GM12878 (cell line): ENCODE results near the gene TBX10. TPM values are rescaled to one million over a fixed set of nuclear protein-coding genes. Genes with fewer than 3 reads are reported as not detected.
A peak's percentile ranks its signal among the peaks of the same experiment; 100 is the strongest.

Source experiments
- ATAC-seq: fragments of 200-7000 bp; cut with Tn5 transposase; 3 replicates; pipeline ENCODE4 v1.9.1; 2020; ENCODE audit warnings: mild to moderate bottlenecking, moderate library complexity
- BruUV-seq: library from RNA; stranded (reverse); fragments of 400-500 nt; replicated peaks from 2 replicates; lab custom pipeline; 2021; lab: Mats Ljungman, UMichigan
- CTCF ChIA-PET: fragments of 300-600 bp; sonication (Branson Sonifier 250); formaldehyde crosslinking; extraction: SDS; loops from one replicate; lab custom pipeline; 2021; ENCODE audit warnings: inconsistent platforms; lab: Yijun Ruan, JAX
- POLR2A ChIA-PET: fragments of 350-600 bp; formaldehyde crosslinking; extraction: SDS; loops from one replicate; lab custom pipeline; 2021; ENCODE audit warnings: inconsistent platforms; lab: Charles Lee
- RAD21 ChIA-PET: fragments of 300-600 bp; sonication (Branson Sonifier 250); formaldehyde crosslinking; loops from one replicate; lab custom pipeline; 2023; ENCODE audit warnings: antibody characterized with exemption; ENCODE audit not compliant: unreplicated experiment; lab: Charles Lee
- SMC1A ChIA-PET: fragments of 300-600 bp; sonication (Branson Sonifier 250); formaldehyde crosslinking; loops from one replicate; lab custom pipeline; 2023; ENCODE audit not compliant: unreplicated experiment, uncharacterized antibody; lab: Charles Lee
- DNase-seq: peaks from one replicate; pipeline ENCODE4 v3.0.0-alpha.2; 2011; ENCODE audit warnings: low read depth, low spot score
- FAIRE-seq: peaks from 3 replicates; lab custom pipeline; 2011; peaks lifted over from hg19 to GRCh38; lab: Jason Lieb, UNC
- H2AFZ ChIP-seq: 2 replicates; pipeline ENCODE4 v1.6.0; 2011; ENCODE audit warnings: low read depth, low read length, control low read depth; ENCODE audit not compliant: control insufficient read depth
- H3K27ac ChIP-seq: 2 replicates; pipeline ENCODE4 v1.5.1; 2011; ENCODE audit warnings: control low read depth; ENCODE audit not compliant: control insufficient read depth, insufficient read depth
- H3K27me3 ChIP-seq, 2 experiments: replicated peaks in 1 of 2; 2 replicates each; pipeline versions ENCODE4 v1.6.0 to v1.6.1; 2011; ENCODE audit warnings: low read length in 1 of 2; ENCODE audit not compliant: control insufficient read depth in 2 of 2, insufficient read depth in 2 of 2
- H3K36me3 ChIP-seq, 2 experiments: 2 replicates each; pipeline ENCODE4 v1.5.1; 2011; ENCODE audit warnings: low read length in 1 of 2; ENCODE audit not compliant: control insufficient read depth in 2 of 2, insufficient read depth in 2 of 2
- H3K4me1 ChIP-seq: 2 replicates; pipeline ENCODE4 v1.6.1; 2011; ENCODE audit warnings: mild to moderate bottlenecking, low read length, moderate library complexity, mixed read lengths; ENCODE audit not compliant: control insufficient read depth, insufficient read depth
- H3K4me2 ChIP-seq: 2 replicates; pipeline ENCODE4 v1.6.0; 2011; ENCODE audit warnings: control low read depth; ENCODE audit not compliant: control insufficient read depth, insufficient read depth
- H3K4me3 ChIP-seq: fragments of 200-600 bp; sonication (generic); 2 replicates; pipeline ENCODE4 v1.5.1; 2016
- H3K79me2 ChIP-seq: 2 replicates; pipeline ENCODE4 v1.6.0; 2011; ENCODE audit warnings: low read length; ENCODE audit not compliant: control insufficient read depth, insufficient read depth
- H3K9ac ChIP-seq: 2 replicates; pipeline ENCODE4 v1.8.0; 2011; ENCODE audit warnings: low read length, control low read depth, mixed read lengths; ENCODE audit not compliant: control insufficient read depth, insufficient read depth
- H3K9me3 ChIP-seq: replicated peaks from 3 replicates; pipeline ENCODE4 v1.5.1; 2011; ENCODE audit warnings: mild to moderate bottlenecking, low read length; ENCODE audit not compliant: control insufficient read depth, insufficient read depth
- H4K20me1 ChIP-seq: 2 replicates; pipeline ENCODE4 v1.6.0; 2011; ENCODE audit not compliant: control insufficient read depth, insufficient read depth
- BCL11A ChIP-seq: IDR thresholded peaks from 2 replicates; pipeline ENCODE4 v1.6.1; 2011; ENCODE audit warnings: low read depth, low read length
- CEBPZ ChIP-seq: fragments of 150-350 bp; IDR thresholded peaks from 2 replicates; pipeline ENCODE4 v1.6.1; 2016; ENCODE audit warnings: low read depth, low read length
- CREB1 ChIP-seq: IDR thresholded peaks from 2 replicates; pipeline ENCODE4 v1.6.1; 2012; ENCODE audit warnings: low read depth, mild to moderate bottlenecking, inconsistent platforms
- CREM ChIP-seq: IDR thresholded peaks from 2 replicates; pipeline ENCODE4 v1.6.1; 2014; ENCODE audit warnings: antibody characterized with exemption, low read depth
- CTCF ChIP-seq, 3 experiments: IDR thresholded peaks in 2 of 3; conservative IDR thresholded peaks in 1 of 3; 2 replicates each; pipeline ENCODE4 v1.5.1; 2011; ENCODE audit warnings: low read depth in 3 of 3, low read length in 3 of 3, mild to moderate bottlenecking in 3 of 3, control low read depth in 2 of 3, moderate library complexity in 2 of 3, inconsistent platforms in 1 of 3, mixed read lengths in 1 of 3; ENCODE audit not compliant: control insufficient read depth in 2 of 3, insufficient read depth in 1 of 3; ENCODE audit errors: extremely low read depth in 1 of 3
- EED ChIP-seq: sonication (generic); IDR thresholded peaks from 2 replicates; pipeline ENCODE4 v1.6.1; 2016; ENCODE audit warnings: antibody characterized with exemption, low read depth
- EP300 ChIP-seq, 2 experiments: fragments of 150-350 bp in 1 of 2; IDR thresholded peaks; 2 replicates each; pipeline ENCODE4 v1.6.1; 2011 to 2012; ENCODE audit warnings: low read depth in 2 of 2, low read length in 2 of 2, borderline replicate concordance in 1 of 2, improper control_type of control experiment in 1 of 2, inconsistent platforms in 1 of 2; ENCODE audit not compliant: control insufficient read depth in 1 of 2
- FOXM1 ChIP-seq: IDR thresholded peaks from 2 replicates; pipeline ENCODE4 v1.6.1; 2012; ENCODE audit warnings: low read depth, mild to moderate bottlenecking, inconsistent platforms, low read length, moderate library complexity
- GATAD2B ChIP-seq: fragments of 450-650 bp; conservative IDR thresholded peaks from 2 replicates; pipeline ENCODE4 v1.6.1; 2017; ENCODE audit warnings: low read depth, mild to moderate bottlenecking, moderate library complexity
- IKZF1 ChIP-seq: fragments of 450-650 bp; conservative IDR thresholded peaks from 2 replicates; pipeline ENCODE4 v1.6.1; 2017; ENCODE audit warnings: antibody characterized with exemption, mild to moderate bottlenecking
- IKZF2 ChIP-seq, 2 experiments: fragments of 450-650 bp; IDR thresholded peaks; 2 replicates each; pipeline ENCODE4 v1.6.1; 2017; ENCODE audit warnings: mild to moderate bottlenecking in 2 of 2, moderate library complexity in 2 of 2
- MEF2B ChIP-seq: fragments of 450-650 bp; IDR thresholded peaks from 2 replicates; pipeline ENCODE4 v1.6.1; 2018; ENCODE audit warnings: mild to moderate bottlenecking, moderate library complexity; ENCODE audit not compliant: partially characterized antibody, poor library complexity, severe bottlenecking
- MTA3 ChIP-seq: IDR thresholded peaks from 2 replicates; pipeline ENCODE4 v1.6.1; 2012; ENCODE audit warnings: low read length, inconsistent platforms, borderline replicate concordance
- PAX5 ChIP-seq: IDR thresholded peaks from 2 replicates; pipeline ENCODE4 v1.6.1; 2011; ENCODE audit warnings: low read depth, low read length, borderline replicate concordance
- SIN3A ChIP-seq: IDR thresholded peaks from 2 replicates; pipeline ENCODE4 v1.6.1; 2012; ENCODE audit warnings: low read depth, low read length, improper control_type of control experiment
- SP1 ChIP-seq: IDR thresholded peaks from one replicate; pipeline ENCODE4 v1.6.1; 2011; ENCODE audit warnings: low read depth, low read length
- TCF7 ChIP-seq: IDR thresholded peaks from 2 replicates; pipeline ENCODE4 v1.6.1; 2014; ENCODE audit warnings: antibody characterized with exemption, borderline replicate concordance
- WGBS: methylation state at CpG from one replicate; pipeline ENCODE4 v1.1.6; 2016; ENCODE audit warnings: low lambda C conversion rate; ENCODE audit not compliant: insufficient replicate concordance, insufficient coverage; ENCODE audit errors: missing lambda C conversion rate; 5-methylcytosine and 5-hydroxymethylcytosine counted together
- in situ Hi-C: fragments of 300-500 bp; cut with MboI; formaldehyde crosslinking; loops from 9 replicates; pipeline ENCODE4 v1.14.3; 2018; ENCODE audit warnings: mixed read lengths
- intact Hi-C: fragments of 100-400 bp; cut with micrococcal nuclease; formaldehyde crosslinking; loops from one replicate; pipeline ENCODE4 v1.14.2; 2022; ENCODE audit not compliant: unreplicated experiment
- polyA plus RNA-seq, 11 experiments: library from polyadenylated mRNA; depleted of rRNA in 4 of 11; unstranded in 6 of 11; stranded (reverse) in 5 of 11; fragments of >200 nt; fragmentation: Nextera tagmentation in 4 of 11; fragmentation: Illumina TruSeq in 1 of 11; extraction: Ambion mirVana in 4 of 11; extraction: Trizol in 1 of 11; gene quantifications; 1 replicate in 1 of 11; 2 replicates in 10 of 11; pipeline versions ENCODE4 v1.2.1 to v1.2.3, GENCODE V29; 2011 to 2016; ENCODE audit warnings: inconsistent platforms in 2 of 11, missing spikeins in 2 of 11, low read depth in 1 of 11
- total RNA-seq, 4 experiments: library from RNA; depleted of rRNA in 3 of 4; stranded (reverse); fragments of >200 nt in 3 of 4; fragmentation: Illumina TruSeq in 1 of 4; extraction: Trizol in 1 of 4; gene quantifications; 2 replicates each; pipeline versions ENCODE4 v1.2.1 to v1.2.3, GENCODE V29; 2013 to 2021

TBX10 gene
- total and polyA plus RNA-seq, 10 of the 15 experiments (the other 5 are each of a cell fraction or from before 2014, with no cell fraction given) = 0.10 to 0.44 (median 0.20) TPM; not detected in 4

GRCh38 chr11:67648796-67649613, 9.4 kb upstream of the TBX10 start:
- Histone ChIP-seq H3K27ac (peak overlapping the region; percentile 78), H3K27me3 (no peaks in the 10 kb centered on the region), H3K9me3 (peaks cover 2% of the 10 kb centered on the region; the same call in 2 of the 3 replicates), H2AFZ (0 out of 2 replicates have a peak overlapping the region, but pooled peaks have one; percentile 6), H3K4me3 (peak overlapping the region; percentile 9; the same call in 1 of the 2 replicates), H3K79me2 (no peaks in the 10 kb centered on the region), H3K4me2 (peak overlapping the region; percentile 75), H3K9ac (peak overlapping the region; percentile 30; the same call in 1 of the 2 replicates), H3K36me3 (no peaks in the 10 kb centered on the region), H3K4me1 (peaks cover 61% of the 10 kb centered on the region), H4K20me1 (no peaks in the 10 kb centered on the region)
- ATAC-seq (peak; percentile 10), DNase-seq (peak; percentile 57), FAIRE-seq (no peak)
- intact Hi-C loops = no loop called here
- ChIA-PET POLR2A (interaction anchor here (0.6 to 3.8 kb wide), 5 partner anchors 9 to 187 kb away, joined by 3 to 16 read pairs (median 4); partner anchors contain the start of gene NUDT8), CTCF (interaction anchor here (0.8 to 8.4 kb wide), 20 partner anchors 9 to 300 kb away, joined by 3 to 132 read pairs (median 4); partner anchors contain the start of genes NUDT8 and TBX10), RAD21 (interaction anchor here (0.7 to 5.6 kb wide), 8 partner anchors 8 to 248 kb away, joined by 3 to 49 read pairs (median 5); partner anchors contain the start of genes NUDT8 and PPP1CA), SMC1A (interaction anchor here (0.6 to 6.2 kb wide), 10 partner anchors 8 to 72 kb away, joined by 3 to 69 read pairs (median 3); no protein-coding TSS in a partner anchor)
- in situ Hi-C loops = no loop called here
- no TSS peak for BruUV-seq
- WGBS = 11% methylated on average over 12 of the region's 12 CpGs
- peak; percentile 11 to 51; a peak in 1 of 4 replicates for TF ChIP-seq EP300 (IDR thresholded peaks at IDR 0.05; ENCODE audit: borderline replicate concordance in 1 of 2, control insufficient read depth in 1 of 2, low read depth in 2 of 2, low read length in 2 of 2)
- peak; percentile 67 for TF ChIP-seq IKZF1
- TF ChIP-seq SIN3A = 0 out of 2 replicates have a peak, but pooled peaks have one; percentile 8
- no peak for TF ChIP-seq PAX5
- peak; percentile 51; the same call in 1 of the 2 replicates for TF ChIP-seq BCL11A
- TF ChIP-seq GATAD2B = peak; percentile 40; the same call in 1 of the 2 replicates
- peak; percentile 75 for TF ChIP-seq CREM
- TF ChIP-seq EED = peak; percentile 97
- 0 out of 2 replicates have a peak, but pooled peaks have one; percentile 43 for TF ChIP-seq FOXM1
- peak; percentile 59; the same call in 1 of the 2 replicates for TF ChIP-seq MTA3
- TF ChIP-seq CTCF (IDR thresholded peaks at IDR 0.05 in 2 of 3, conservative IDR thresholded peaks at IDR 0.05 in 1 of 3; ENCODE audit: control insufficient read depth in 2 of 3, extremely low read depth in 1 of 3, insufficient read depth in 1 of 3, low read depth in 3 of 3, low read length in 3 of 3) = no peak
- peak; percentile 58 for TF ChIP-seq SP1
- 0 out of 2 replicates have a peak, but pooled peaks have one; percentile 27 for TF ChIP-seq CREB1
- peak; percentile 67 to 70 for TF ChIP-seq IKZF2 (IDR thresholded peaks at IDR 0.05)
- peak; percentile 67 for TF ChIP-seq MEF2B
- no peak for TF ChIP-seq TCF7
- no peak for TF ChIP-seq CEBPZ
